Tibial artery (tissue), 4 donors: ENCODE measurements around the gene NUDT17.
"Not testable (repeated sequence)": the region's sequence is repeated elsewhere in the genome, so short reads cannot be mapped to it uniquely, and the experiment has no call there.

Experiments used
- DNase-seq, 2 donors: peaks; one replicate each; pipeline ENCODE4 v3.0.0-alpha.2; 2019
- H3K27ac ChIP-seq, 2 donors: fragments of 200-600 bp; sonication (generic) in 1 of 2; 1 replicate in 1 of 2; 2 replicates in 1 of 2; pipeline ENCODE4 v1.5.1; 2018 to 2019; ENCODE audit warnings: mild to moderate bottlenecking in 1 of 2
- H3K27me3 ChIP-seq, 2 donors: fragments of 200-600 bp; sonication (generic) in 1 of 2; one replicate each; pipeline versions ENCODE4 v1.5.1 to v1.6.0; 2016 to 2019
- H3K36me3 ChIP-seq, 3 donors: fragments of 200-600 bp; sonication (generic) in 2 of 3; one replicate each; pipeline ENCODE4 v1.5.1; 2016 to 2019; ENCODE audit warnings: mild to moderate bottlenecking in 2 of 3
- H3K4me1 ChIP-seq, 4 donors: fragments of 200-600 bp; sonication (generic) in 2 of 4; 1 replicate in 3 of 4; 2 replicates in 1 of 4; pipeline ENCODE4 v1.5.1; 2016 to 2019
- H3K4me3 ChIP-seq, 2 donors: fragments of 200-600 bp; sonication (generic) in 1 of 2; 1 replicate in 1 of 2; 2 replicates in 1 of 2; pipeline ENCODE4 v1.5.1; 2018 to 2019; ENCODE audit warnings: mild to moderate bottlenecking in 2 of 2
- H3K9me3 ChIP-seq, 3 donors: fragments of 200-600 bp; sonication (generic) in 1 of 3; one replicate each; pipeline ENCODE4 v1.5.1; 2016 to 2019
- CTCF ChIP-seq, 2 experiments: fragments of 200-600 bp in 1 of 2; fragments of 450-650 bp in 1 of 2; IDR thresholded peaks; one replicate each; pipeline ENCODE4 v1.5.1; 2017 to 2019; ENCODE audit warnings: antibody characterized with exemption in 2 of 2, mild to moderate bottlenecking in 1 of 2, moderate library complexity in 1 of 2
- intact Hi-C: fragments of 100-400 bp; cut with DNase I; formaldehyde crosslinking; loops from one replicate; pipeline ENCODE4 v1.15.0; 2023; ENCODE audit warnings: low total_unique reads

The NUDT17 gene

GRCh38 chr1:145806408-145806807 lies 39.0 kb upstream of the NUDT17 start:
- H3K27ac ChIP-seq: no peak overlapping the region
- no peaks in the 10 kb centered on the region for H3K9me3 ChIP-seq
- no peak for DNase-seq
- intact Hi-C loops: no loop called here
- TF ChIP-seq CTCF (IDR thresholded peaks at IDR 0.05): no peak
- no peaks in the 10 kb centered on the region for H3K36me3 ChIP-seq
- H3K4me3 ChIP-seq: no peak overlapping the region
- H3K27me3 ChIP-seq: no peaks in the 10 kb centered on the region
- peaks cover 0 to 43% (median 8%) of the 10 kb centered on the region in 4 donors for H3K4me1 ChIP-seq

GRCh38 chr1:145806844-145807243 lies 38.6 kb upstream of the NUDT17 start:
- no peak for DNase-seq
- Histone ChIP-seq H3K4me3 (no peak overlapping the region), H3K9me3 (no peaks in the 10 kb centered on the region), H3K4me1 (peaks cover 0 to 43% (median 8%) of the 10 kb centered on the region in 4 donors), H3K36me3 (no peaks in the 10 kb centered on the region), H3K27me3 (no peaks in the 10 kb centered on the region), H3K27ac (no peak overlapping the region)
- intact Hi-C loops: no loop called here
- TF ChIP-seq CTCF (IDR thresholded peaks at IDR 0.05): no peak

GRCh38 chr1:145812977-145813810 lies 32.2 kb upstream of the NUDT17 start:
- H3K27me3 ChIP-seq, H3K9me3 ChIP-seq, H3K27ac ChIP-seq, H3K4me1 ChIP-seq, H3K4me3 ChIP-seq, H3K36me3 ChIP-seq, intact Hi-C loops, DNase-seq: not testable (repeated sequence)

GRCh38 chr1:145818095-145818494 lies 27.3 kb upstream of the NUDT17 start:
- H3K4me1 ChIP-seq, intact Hi-C loops, H3K4me3 ChIP-seq, H3K9me3 ChIP-seq, DNase-seq, H3K27me3 ChIP-seq, H3K36me3 ChIP-seq, H3K27ac ChIP-seq: not testable (repeated sequence)

GRCh38 chr1:145822779-145823331 lies 22.6 kb upstream of the NUDT17 start:
- Histone ChIP-seq H3K4me1 (peaks cover 0 to 17% (median 12%) of the 10 kb centered on the region in 4 donors), H3K36me3 (peaks cover 16 to 24% (median 17%) of the 10 kb centered on the region in 3 donors), H3K27ac (peak overlapping the region in 1 of 2 donors; percentile 84), H3K4me3 (peak overlapping the region; percentile 65 to 88)
- H3K9me3 ChIP-seq, DNase-seq, H3K27me3 ChIP-seq, intact Hi-C loops: not testable (repeated sequence)

- peak within 1 kb of the TSS; percentile 65 to 88 for H3K4me3 ChIP-seq
- H3K27me3 ChIP-seq: no peaks in the 10 kb centered on the region
- peak; percentile 94 to 96 for DNase-seq
- intact Hi-C loops: no loop called here
- H3K27ac ChIP-seq: peak within 1 kb of the TSS; percentile 84 to 88
- H3K4me1 ChIP-seq: peaks cover 0 to 17% (median 12%) of the 10 kb centered on the region in 4 donors
- no peaks in the 10 kb centered on the region for H3K9me3 ChIP-seq
- peaks cover 24 to 34% (median 26%) of the 10 kb centered on the region in 3 donors for H3K36me3 ChIP-seq
- TF ChIP-seq CTCF (IDR thresholded peaks at IDR 0.05): no peak
Measured at GRCh38 chr1:145823565-145824498, 21.6 kb upstream of the NUDT17 start, which contains the start of the genes POLR3C and RNF115. Gene POLR3C, plus strand, starts transcription at chr1:145824200. Its CDS starts 1,577 bp downstream, at chr1:145825777. Gene RNF115, minus strand, starts transcription at chr1:145824095. Its CDS starts 222 bp downstream, at chr1:145823873.
